ENCODE results near the gene METRN. TPM values are rescaled to one million over a fixed set of nuclear protein-coding genes. Genes with fewer than 3 reads are reported as not detected.
A peak's percentile ranks its signal among the peaks of the same experiment; 100 is the strongest.

Gene METRN
- total and polyA plus RNA-seq, 12 donors: 1.3 to 189 (median 75.6) TPM

- no peak overlapping the region for H3K27ac ChIP-seq
- no peak overlapping the region for H3K4me3 ChIP-seq
- H3K36me3 ChIP-seq (replicated peaks in 1 of 2): no peaks in the 10 kb centered on the region
- 59 to 88% (median 71%) methylated on average over 4 to 11 of the region's 11 CpGs for WGBS, 4 donors
- intact Hi-C loops (cut with DNase I): loop anchor here (5.0 to 10.0 kb wide), 3 partner anchors 73 to 343 kb away; partner anchors contain the start of genes CHTF18 (in 1 of the 2) and RPUSD1 (in 1 of the 2)
- H3K9me3 ChIP-seq (replicated peaks in 1 of 3): no peaks in the 10 kb centered on the region
- peaks cover 8% of the 10 kb centered on the region for H3K27me3 ChIP-seq
- TF ChIP-seq POLR2A (IDR thresholded peaks at IDR 0.05) (no peak), CTCF (IDR thresholded peaks at IDR 0.05) (no peak)
- no peak for DNase-seq
- peaks cover 16 to 26% of the 10 kb centered on the region in 2 donors for H3K4me1 ChIP-seq (replicated peaks in 1 of 2)
These were observed 839 bp upstream of the METRN start for GRCh38 chr16:714079-714478.

GRCh38 chr16:715477-716199 lies 720 bp downstream of the METRN start:
- peaks cover 6% of the 10 kb centered on the region for H3K27me3 ChIP-seq
- 1 to 18% (median 4%) methylated on average over 4 to 74 of the region's 74 CpGs for WGBS, 4 donors
- no peaks in the 10 kb centered on the region for H3K9me3 ChIP-seq (replicated peaks in 1 of 3)
- peaks cover 23 to 34% of the 10 kb centered on the region in 2 donors for H3K4me1 ChIP-seq (replicated peaks in 1 of 2)
- no peaks in the 10 kb centered on the region for H3K36me3 ChIP-seq (replicated peaks in 1 of 2)
- TF ChIP-seq CTCF (IDR thresholded peaks at IDR 0.05): no peak
- TF ChIP-seq POLR2A (IDR thresholded peaks at IDR 0.05): no peak
- peak overlapping the region in 3 of 5 donors; percentile 42 to 62 (median 56) for H3K27ac ChIP-seq
- intact Hi-C loops (cut with DNase I): loop anchor here in 1 of 2 donors (10.0 kb wide), 1 partner anchor 339 kb away; no protein-coding TSS in a partner anchor
- DNase-seq: peak in 1 of 7 donors; percentile 29
- H3K4me3 ChIP-seq: peak overlapping the region in 2 of 4 donors; percentile 37 to 76

- peaks cover 23 to 34% of the 10 kb centered on the region in 2 donors for H3K4me1 ChIP-seq (replicated peaks in 1 of 2)
- TF ChIP-seq POLR2A (IDR thresholded peaks at IDR 0.05) (no peak), CTCF (IDR thresholded peaks at IDR 0.05) (no peak)
- peak; percentile 78 to 92 (median 84) for DNase-seq
- intact Hi-C loops (cut with DNase I): loop anchor here in 1 of 2 donors (10.0 kb wide), 1 partner anchor 339 kb away; no protein-coding TSS in a partner anchor
- peak overlapping the region in 2 of 4 donors; percentile 37 to 76 for H3K4me3 ChIP-seq
- H3K9me3 ChIP-seq (replicated peaks in 1 of 3): no peaks in the 10 kb centered on the region
- H3K36me3 ChIP-seq (replicated peaks in 1 of 2): no peaks in the 10 kb centered on the region
- H3K27ac ChIP-seq: peak overlapping the region in 2 of 5 donors; percentile 56 to 62
- H3K27me3 ChIP-seq: peaks cover 3% of the 10 kb centered on the region
- WGBS, 4 donors: 15 to 30% (median 20%) methylated on average over 7 to 12 of the region's 12 CpGs
These were observed 1.3 kb downstream of the METRN start for GRCh38 chr16:716200-716568.

- Histone ChIP-seq H3K4me3 (no peak overlapping the region), H3K27me3 (no peaks in the 10 kb centered on the region), H3K36me3 (replicated peaks in 1 of 2) (no peaks in the 10 kb centered on the region), H3K27ac (peak overlapping the region in 1 of 5 donors; percentile 56), H3K9me3 (replicated peaks in 1 of 3) (no peaks in the 10 kb centered on the region), H3K4me1 (replicated peaks in 1 of 2) (peaks cover 28 to 38% of the 10 kb centered on the region in 2 donors)
- 76 to 93% (median 86%) methylated on average over 9 to 29 of the region's 29 CpGs for WGBS, 4 donors
- TF ChIP-seq POLR2A (IDR thresholded peaks at IDR 0.05) (no peak), CTCF (IDR thresholded peaks at IDR 0.05) (no peak)
- intact Hi-C loops (cut with DNase I): loop anchor here in 1 of 2 donors (10.0 kb wide), 1 partner anchor 338 kb away; no protein-coding TSS in a partner anchor
- no peak for DNase-seq
These were observed 1.9 kb downstream of the METRN start for GRCh38 chr16:716768-717325.

All from adrenal gland (tissue), 12 donors.